Loucy (cell line): Measurements from ENCODE around the gene INTS14.

ENCODE experiments used
- EZH2phosphoT487 ChIP-seq: fragments of 200-600 bp; IDR thresholded peaks from 2 replicates; pipeline ENCODE4 v1.6.1; 2018; ENCODE audit warnings: antibody characterized with exemption, mild to moderate bottlenecking, moderate library complexity, borderline replicate concordance
- TF ChIP-seq, protein P1 (sequence below): fragments of 200-600 bp; sonication (generic); conservative IDR thresholded peaks from 2 replicates; pipeline ENCODE4 v1.5.1; 2014; ENCODE audit warnings: mild to moderate bottlenecking, antibody characterized with exemption, low read length

DNA sequence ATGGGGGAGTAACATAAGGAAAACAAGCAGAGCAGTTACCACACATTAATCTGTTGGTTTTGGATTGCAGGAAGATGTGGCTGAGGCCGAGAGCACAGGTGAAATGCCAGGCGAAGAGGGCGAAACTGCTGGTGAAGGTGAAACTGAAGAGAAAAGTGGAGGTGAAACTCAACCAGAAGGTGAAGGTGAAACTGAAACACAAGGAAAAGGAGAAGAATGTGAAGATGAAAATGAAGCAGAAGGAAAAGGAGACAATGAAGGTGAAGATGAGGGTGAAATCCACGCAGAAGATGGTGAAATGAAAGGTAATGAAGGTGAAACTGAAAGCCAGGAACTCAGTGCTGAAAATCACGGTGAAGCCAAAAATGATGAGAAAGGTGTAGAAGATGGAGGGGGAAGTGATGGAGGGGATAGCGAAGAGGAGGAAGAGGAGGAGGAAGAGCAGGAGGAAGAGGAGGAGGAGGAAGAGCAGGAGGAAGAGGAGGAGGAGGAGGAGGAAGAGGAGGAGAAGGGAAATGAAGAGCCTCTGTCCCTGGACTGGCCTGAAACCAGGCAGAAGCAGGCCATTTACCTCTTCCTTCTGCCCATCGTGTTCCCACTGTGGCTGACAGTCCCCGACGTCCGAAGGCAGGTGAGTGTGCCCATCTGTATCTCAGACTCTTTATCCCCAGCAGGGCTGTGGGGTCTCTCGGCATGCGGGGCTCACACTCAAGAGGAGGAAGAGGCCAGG lies 39.5 kb upstream of the INTS14 start:
- TF ChIP-seq, protein P1, sequence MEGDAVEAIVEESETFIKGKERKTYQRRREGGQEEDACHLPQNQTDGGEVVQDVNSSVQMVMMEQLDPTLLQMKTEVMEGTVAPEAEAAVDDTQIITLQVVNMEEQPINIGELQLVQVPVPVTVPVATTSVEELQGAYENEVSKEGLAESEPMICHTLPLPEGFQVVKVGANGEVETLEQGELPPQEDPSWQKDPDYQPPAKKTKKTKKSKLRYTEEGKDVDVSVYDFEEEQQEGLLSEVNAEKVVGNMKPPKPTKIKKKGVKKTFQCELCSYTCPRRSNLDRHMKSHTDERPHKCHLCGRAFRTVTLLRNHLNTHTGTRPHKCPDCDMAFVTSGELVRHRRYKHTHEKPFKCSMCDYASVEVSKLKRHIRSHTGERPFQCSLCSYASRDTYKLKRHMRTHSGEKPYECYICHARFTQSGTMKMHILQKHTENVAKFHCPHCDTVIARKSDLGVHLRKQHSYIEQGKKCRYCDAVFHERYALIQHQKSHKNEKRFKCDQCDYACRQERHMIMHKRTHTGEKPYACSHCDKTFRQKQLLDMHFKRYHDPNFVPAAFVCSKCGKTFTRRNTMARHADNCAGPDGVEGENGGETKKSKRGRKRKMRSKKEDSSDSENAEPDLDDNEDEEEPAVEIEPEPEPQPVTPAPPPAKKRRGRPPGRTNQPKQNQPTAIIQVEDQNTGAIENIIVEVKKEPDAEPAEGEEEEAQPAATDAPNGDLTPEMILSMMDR = no peak
- TF ChIP-seq EZH2phosphoT487 = no peak
